HG03095 (cell line): ENCODE data around the gene ATP2A3.

Source experiments
- ATAC-seq: cut with Tn5 transposase; IDR thresholded peaks from one replicate; pipeline ENCODE4 v1.9.1; 2021; ENCODE audit warnings: moderate library complexity; ENCODE audit not compliant: unreplicated experiment

Gene ATP2A3

GRCh38 chr17:3893003-3893719 is 71.1 kb downstream of the ATP2A3 start, which contains the start of gene CAMKK1:
TSS of gene CAMKK1 (minus strand) at chr17:3893053. CDS start at chr17:3885687, 7,366 bp downstream.
- ATAC-seq = peak; percentile 79

GRCh38 chr17:3892095-3892998 is 71.9 kb downstream of the ATP2A3 start:
- peak; percentile 3 for ATAC-seq

- ATAC-seq = no peak
Observed at GRCh38 chr17:3891626-3892094, 72.6 kb downstream of the ATP2A3 start.

GRCh38 chr17:3890878-3891219 is 73.4 kb downstream of the ATP2A3 start:
- ATAC-seq = no peak

- ATAC-seq = no peak
Observed at GRCh38 chr17:3890082-3890877, 74.0 kb downstream of the ATP2A3 start.

GRCh38 chr17:3889325-3890012 is 74.8 kb downstream of the ATP2A3 start:
- no peak for ATAC-seq

- no peak for ATAC-seq
Observed at GRCh38 chr17:3888343-3889171, 75.7 kb downstream of the ATP2A3 start.

GRCh38 chr17:3887804-3888203 is 76.4 kb downstream of the ATP2A3 start:
- ATAC-seq = no peak

GRCh38 chr17:3887394-3887793 is 76.8 kb downstream of the ATP2A3 start:
- no peak for ATAC-seq

- no peak for ATAC-seq
Observed at GRCh38 chr17:3886776-3887175, 77.5 kb downstream of the ATP2A3 start.

GRCh38 chr17:3885970-3886369 is 78.3 kb downstream of the ATP2A3 start:
- no peak for ATAC-seq

GRCh38 chr17:3885271-3885670 is 79.0 kb downstream of the ATP2A3 start:
- ATAC-seq = no peak

GRCh38 chr17:3884188-3884587 is 80.0 kb downstream of the ATP2A3 start:
- no peak for ATAC-seq

- no peak for ATAC-seq
Observed at GRCh38 chr17:3882276-3882675, 82.0 kb downstream of the ATP2A3 start.

- no peak for ATAC-seq
Observed at GRCh38 chr17:3880983-3881382, 83.3 kb downstream of the ATP2A3 start.

- ATAC-seq = no peak
Observed at GRCh38 chr17:3879591-3880417, 84.4 kb downstream of the ATP2A3 start.

- ATAC-seq = no peak
Observed at GRCh38 chr17:3879186-3879585, 85.1 kb downstream of the ATP2A3 start.

- ATAC-seq = no peak
Observed at GRCh38 chr17:3877220-3877619, 87.0 kb downstream of the ATP2A3 start.

GRCh38 chr17:3875317-3875716 is 88.9 kb downstream of the ATP2A3 start:
- no peak for ATAC-seq
